ENCODE results near the gene RPL41.
"Not testable (repeated sequence)": the region's sequence is repeated elsewhere in the genome, so short reads cannot be mapped to it uniquely, and the experiment has no call there.

Gene RPL41

DNA sequence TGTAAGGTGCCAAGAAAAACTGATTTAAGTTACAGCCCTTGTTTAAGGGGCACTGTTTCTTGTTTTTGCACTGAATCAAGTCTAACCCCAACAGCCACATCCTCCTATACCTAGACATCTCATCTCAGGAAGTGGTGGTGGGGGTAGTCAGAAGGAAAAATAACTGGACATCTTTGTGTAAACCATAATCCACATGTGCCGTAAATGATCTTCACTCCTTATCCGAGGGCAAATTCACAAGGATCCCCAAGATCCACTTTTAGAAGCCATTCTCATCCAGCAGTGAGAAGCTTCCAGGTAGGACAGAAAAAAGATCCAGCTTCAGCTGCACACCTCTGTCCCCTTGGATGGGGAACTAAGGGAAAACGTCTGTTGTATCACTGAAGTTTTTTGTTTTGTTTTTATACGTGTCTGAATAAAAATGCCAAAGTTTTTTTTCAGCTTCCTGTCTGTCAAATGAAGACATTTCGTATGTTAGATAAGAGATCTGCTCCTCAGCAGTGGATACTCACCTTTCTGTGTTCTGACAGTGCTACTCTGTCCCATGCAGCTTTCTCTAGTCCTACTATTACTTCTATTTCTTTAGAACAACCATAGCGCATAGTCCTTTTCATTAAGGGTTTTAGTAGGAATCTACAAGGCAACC is 13.2 kb upstream of the RPL41 start:
- DNase-seq (ENCODE audit: low read depth in 3 of 3), result no peak

DNA sequence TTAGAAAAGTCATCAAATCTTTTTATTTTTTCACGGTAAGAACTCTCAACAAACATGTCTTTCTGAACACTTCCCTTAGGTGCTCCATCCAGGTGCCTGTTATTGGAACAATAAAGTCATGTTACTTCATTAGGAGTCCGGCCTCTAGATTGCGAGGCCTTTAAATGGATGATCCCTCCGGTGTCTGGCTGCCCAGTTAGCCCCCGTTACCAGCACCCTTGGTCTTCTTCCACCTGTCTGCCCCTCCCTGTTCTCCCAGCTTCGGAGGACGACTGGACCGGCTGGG is 12.7 kb upstream of the RPL41 start:
- no peak for DNase-seq (ENCODE audit: low read depth in 3 of 3)

DNA sequence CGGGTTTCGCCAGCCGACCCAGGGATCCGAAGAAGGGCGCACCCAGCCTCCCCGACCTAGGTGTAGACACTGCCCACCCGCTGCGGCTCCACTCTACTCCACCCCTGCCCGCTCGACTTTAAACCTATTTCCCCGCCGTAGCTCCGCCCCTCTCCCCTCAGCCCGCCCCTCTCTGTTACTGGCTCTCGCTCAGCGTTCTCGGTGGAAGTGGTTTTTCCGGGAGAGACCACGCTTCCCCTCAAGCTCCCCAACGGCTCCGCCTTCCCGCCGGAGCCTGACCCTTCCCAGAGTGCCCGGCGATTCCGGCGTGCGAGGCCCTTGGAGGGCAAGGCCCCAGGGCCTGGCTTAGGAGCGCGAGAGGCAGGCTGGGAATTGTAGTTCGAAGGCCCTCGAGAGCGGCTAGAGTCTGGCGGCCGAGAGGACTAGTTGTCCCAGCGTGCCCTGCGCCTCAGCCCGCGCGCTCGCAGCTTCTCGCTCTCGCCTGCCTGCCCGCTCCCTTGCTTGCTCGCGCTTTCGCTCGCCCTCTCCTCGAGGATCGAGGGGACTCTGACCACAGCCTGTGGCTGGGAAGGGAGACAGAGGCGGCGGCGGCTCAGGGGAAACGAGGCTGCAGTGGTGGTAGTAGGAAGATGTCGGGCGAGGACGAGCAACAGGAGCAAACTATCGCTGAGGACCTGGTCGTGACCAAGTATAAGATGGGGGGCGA is 12.2 kb upstream of the RPL41 start, which contains the start of gene PA2G4:
Gene PA2G4 (plus strand): TSS at position 451 of the 706 bp plus-strand sequence. CDS start 179 bp downstream, at position 630.
- peak; percentile 95 to 99 (median 98) for DNase-seq (ENCODE audit: low read depth in 3 of 3)

DNA sequence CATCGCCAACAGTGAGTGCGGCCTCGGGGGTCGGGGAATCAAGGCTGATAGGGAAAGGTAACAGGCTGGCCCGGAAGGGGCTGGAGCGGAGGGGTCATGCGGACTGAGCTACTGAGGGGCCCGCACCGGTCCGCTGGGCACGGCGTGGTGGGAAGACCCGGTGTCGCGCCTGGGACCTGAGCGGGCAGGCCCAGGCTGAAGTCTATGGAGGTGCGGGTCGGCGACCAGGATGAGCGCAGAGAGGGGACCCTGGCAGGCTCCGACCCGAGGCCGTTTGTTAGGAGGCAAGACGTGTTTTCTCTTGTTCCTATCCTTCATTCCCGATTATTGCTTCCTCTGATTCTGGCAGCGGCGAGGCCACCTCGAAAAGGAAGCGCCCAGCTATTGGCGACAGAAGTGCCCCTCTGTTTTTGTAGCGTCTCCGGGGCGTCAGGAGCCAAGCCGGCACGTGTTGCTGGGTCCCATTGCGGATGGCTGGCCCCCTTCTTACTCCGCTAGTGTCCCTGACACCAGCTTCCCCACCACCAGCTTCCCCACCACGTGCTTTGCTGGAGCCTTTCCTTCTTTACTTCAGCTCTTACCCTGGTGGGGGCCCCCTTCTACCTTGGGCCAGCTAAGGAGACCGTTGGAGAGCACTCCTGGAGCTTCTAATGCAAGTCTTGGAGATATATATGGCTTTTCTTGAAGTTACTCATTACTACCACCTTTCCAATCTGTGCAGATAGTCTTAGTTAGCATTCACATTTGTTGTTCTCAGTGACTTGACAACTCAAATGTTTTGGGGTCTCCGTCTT is 11.4 kb upstream of the RPL41 start:
- DNase-seq (ENCODE audit: low read depth in 3 of 3), result no peak

DNA sequence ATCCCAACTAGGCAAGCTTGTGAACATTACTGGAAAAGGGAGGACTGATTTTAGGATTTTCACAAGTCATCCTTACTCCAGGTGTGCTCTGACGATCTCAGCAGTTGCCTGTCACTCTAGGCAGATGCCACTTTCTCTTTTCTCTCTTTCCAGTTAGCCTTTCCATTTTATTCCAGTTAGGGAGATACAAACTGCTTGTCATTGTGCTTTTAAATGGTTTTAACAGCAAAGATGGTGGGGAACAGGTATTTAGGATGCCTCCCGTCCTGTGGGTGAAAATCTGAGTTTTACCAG is 10.9 kb upstream of the RPL41 start:
- no peak for DNase-seq (ENCODE audit: low read depth in 3 of 3)

DNA sequence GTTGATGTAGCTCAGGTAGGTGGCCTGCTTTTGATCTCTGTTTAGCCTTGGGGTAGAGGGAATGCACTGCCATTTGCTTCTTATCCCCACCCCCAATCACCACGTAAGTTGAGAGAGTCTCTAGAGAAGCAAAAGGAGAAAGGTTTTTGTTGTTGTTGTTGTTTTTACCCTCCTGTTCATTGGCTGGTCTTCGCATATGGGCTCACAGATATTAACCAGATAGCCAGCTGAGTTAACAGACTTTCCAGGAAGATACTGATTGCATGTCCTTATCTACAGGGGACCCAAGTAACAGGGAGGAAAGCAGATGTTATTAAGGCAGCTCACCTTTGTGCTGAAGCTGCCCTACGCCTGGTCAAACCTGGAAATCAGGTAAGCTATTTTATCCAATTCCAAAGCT is 9.2 kb upstream of the RPL41 start:
- DNase-seq (ENCODE audit: low read depth in 3 of 3), result no peak

DNA sequence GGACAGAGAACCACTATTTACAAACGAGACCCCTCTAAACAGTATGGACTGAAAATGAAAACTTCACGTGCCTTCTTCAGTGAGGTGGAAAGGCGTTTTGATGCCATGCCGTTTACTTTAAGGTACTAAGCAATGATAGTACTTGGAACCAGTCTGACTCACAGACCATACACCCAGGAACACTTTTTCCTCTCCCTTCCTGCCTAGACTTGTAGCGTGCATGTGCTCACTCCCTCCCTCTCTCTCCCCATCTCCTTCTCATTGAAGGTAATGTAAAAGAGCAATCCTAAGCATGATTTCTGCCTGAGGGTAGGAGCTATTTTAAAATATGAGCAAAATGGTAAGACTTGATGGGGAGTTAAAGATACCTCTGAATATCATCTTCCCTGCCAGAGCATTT is 5.9 kb upstream of the RPL41 start:
- no peak for DNase-seq (ENCODE audit: low read depth in 3 of 3)

DNA sequence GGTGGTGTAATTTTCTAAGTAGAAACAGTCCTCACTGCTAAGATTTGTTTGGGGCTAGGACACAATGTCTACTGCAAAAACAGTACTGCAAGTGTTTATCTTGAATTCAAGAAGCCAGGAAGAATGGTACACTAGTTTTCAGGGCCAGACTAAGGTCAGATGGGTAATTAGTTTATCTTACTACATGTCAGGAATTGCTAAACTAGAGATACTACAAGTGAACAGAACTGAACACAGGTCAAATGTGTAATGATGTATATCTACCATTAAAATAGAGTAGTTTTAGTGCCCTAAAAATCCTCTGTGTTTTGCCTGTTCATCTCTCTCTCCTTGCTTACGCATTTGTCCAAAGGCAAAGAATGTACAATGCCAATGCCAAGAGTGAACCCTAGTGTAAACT is 2.3 kb upstream of the RPL41 start:
- DNase-seq (ENCODE audit: low read depth in 3 of 3), result no peak

DNA sequence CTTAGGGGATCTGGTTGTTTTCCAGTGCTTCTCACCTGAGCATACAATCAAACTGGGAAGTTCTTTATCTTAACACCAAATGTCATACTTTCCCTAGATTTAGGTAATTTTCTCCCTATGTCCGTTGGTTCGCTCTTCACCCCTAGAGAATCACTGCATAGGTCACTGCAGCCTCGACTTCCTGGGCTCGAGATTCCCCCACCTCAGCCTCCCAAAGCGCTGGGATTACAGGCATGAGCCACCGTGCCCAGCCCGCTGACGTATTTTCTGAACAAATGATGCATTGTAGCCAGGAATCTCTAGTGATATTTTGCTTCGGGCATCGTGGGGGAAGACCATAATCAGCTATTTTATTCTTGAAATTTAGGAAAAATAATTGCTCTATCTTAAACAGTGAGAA is 1.1 kb upstream of the RPL41 start:
- no peak for DNase-seq (ENCODE audit: low read depth in 3 of 3)

DNA sequence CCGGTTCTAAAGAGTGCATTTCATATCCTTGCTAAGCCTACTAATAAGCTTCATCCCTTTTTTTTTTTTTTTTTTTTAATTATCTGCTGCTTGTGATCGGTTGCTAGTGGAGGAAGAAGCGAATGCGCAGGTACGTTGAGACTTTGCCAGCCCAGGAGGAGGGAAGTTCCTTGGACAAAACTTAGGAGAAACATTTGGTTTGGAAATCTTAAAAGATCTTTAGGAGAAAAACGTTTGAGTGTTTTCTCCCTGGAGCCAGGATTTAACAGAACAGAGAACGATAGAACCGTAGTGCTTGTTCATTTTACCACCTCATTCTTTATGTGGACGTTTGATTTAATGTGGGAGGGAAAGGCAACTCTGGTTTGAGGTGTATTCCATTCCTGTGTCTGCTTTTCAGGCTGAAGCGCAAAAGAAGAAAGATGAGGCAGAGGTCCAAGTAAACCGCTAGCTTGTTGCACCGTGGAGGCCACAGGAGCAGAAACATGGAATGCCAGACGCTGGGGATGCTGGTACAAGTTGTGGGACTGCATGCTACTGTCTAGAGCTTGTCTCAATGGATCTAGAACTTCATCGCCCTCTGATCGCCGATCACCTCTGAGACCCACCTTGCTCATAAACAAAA is 761 bp downstream of the RPL41 start:
- not testable (repeated sequence) for DNase-seq (ENCODE audit: low read depth in 3 of 3)

DNA sequence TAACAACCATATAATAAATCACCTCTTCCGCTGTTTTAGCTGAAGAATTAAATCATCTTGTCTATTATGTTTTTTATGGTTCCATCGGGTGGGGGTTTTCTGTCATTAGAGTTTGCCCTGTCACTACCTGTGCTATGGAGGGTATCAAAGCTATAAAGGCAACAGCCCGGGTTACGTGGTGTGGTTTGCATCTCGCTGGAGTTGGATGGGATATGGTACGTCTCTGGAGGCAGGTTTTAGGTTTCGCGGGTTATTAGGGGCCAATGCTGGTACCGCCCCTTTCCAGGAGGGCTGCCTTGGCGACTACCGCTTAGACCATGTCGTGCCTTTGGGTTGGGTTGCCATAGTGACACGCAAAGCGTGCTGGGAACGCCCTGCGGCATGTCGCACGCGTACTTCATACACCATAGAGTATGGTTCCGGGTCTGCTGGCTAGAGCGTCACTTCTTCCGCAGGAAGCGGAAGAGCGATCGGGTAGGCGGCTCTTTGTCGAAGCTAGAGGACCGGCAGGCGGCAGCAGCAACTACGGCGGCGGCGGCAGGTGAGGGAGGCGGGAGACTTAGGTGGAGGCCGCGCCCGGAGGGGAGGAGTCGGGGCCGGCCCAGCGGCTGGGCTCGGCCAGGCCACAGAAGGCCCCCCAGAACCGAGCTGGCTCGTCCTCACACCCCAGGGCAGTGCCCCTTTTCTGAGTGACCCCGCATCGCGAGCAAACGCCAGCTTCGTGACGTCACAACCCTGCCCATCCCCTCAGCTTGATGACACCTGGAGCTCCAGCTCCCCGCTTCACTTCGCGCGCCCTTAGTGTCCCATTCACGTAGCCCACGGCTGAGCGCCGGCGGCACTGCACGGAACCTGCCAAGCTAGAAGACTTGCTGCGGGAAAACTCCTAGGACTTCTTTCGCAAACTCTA is 1.6 kb downstream of the RPL41 start, which contains the start of gene ZC3H10:
Gene ZC3H10 (plus strand): TSS at position 489 of the 910 bp plus-strand sequence. CDS start 2,297 bp downstream, outside the sequence.
- DNase-seq (ENCODE audit: low read depth in 3 of 3), result peak; percentile 94 to 99 (median 97)

DNA sequence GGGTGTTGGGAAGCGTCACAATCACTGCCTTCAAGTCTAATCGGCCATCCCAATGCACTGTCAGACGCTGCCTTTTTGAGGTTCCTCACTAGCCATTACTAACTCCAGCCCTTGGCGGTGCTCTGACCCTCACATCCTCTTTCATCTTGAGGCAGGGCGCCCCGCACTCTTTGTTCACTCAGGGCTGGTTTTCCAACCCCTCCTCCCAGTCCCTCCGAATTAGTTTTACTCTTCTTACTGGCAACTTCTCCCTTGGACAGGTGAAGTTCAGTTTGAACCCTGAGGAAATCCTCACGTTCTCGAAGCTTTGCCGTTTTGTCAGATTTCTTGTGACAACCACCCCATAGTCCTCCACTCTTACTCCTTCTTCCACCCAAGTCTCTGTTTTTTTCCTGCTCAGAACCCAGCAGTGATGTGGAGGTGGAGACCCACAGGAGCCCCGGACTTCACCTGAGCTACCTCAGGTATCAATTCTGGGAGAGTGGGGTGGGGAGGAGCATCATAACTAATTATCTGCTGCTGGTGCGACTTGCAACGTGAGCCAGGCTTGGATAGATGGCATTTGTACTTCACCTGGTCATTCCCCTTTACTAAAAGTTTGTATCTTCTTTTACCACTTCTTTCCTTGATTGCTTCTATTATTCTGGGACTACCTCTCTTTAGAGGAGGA is 2.4 kb downstream of the RPL41 start:
- DNase-seq (ENCODE audit: low read depth in 3 of 3), result no peak

DNA sequence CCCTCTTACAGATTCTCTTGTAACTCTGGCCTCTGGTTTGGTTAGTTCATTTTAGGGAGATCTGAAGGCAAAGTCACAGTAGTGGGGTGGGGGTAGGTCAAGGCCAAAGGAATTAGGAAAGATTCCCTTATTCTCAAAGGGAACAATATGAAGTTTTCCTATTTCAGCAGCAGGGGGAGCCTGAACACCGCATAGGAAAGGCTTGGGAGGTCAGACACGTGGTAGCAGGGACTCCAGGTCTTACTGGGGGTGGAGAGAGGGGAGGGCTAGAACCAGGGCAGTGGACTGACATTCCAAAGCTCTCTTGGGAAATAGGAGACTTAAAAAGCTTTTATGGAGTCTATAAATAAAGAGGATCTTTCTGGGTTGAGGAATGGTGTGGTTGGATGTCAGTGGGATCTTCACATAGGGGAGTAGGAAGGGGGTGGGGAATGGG is 2.9 kb downstream of the RPL41 start:
- DNase-seq (ENCODE audit: low read depth in 3 of 3), result no peak

DNA sequence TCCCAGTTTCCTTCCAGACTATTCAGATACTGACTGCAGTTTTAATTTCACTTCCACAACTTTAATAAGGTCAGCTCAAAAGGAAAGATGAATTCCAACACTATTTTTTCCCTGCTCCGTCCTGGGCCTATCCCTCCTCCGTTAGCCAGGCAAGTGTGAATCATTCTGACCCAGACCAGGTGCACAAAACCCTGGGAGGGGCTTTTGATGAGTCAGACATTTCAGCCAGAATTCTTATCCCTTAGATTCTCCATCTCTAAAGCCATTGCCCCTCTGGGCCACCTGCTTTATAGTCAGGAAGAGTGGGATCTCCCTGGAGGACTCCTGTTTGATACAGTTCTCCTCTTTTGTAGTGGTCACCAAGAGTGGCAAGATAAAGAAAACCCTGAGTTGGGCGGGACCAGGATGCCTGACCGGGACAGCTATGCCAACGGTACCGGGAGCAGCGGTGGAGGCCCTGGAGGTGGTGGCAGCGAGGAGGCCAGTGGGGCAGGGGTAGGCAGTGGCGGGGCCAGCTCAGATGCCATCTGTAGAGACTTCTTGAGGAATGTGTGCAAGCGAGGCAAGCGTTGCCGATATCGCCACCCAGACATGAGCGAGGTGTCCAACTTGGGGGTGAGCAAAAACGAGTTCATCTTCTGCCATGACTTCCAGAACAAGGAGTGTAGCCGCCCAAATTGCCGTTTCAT is 3.9 kb downstream of the RPL41 start:
- no peak for DNase-seq (ENCODE audit: low read depth in 3 of 3)

DNA sequence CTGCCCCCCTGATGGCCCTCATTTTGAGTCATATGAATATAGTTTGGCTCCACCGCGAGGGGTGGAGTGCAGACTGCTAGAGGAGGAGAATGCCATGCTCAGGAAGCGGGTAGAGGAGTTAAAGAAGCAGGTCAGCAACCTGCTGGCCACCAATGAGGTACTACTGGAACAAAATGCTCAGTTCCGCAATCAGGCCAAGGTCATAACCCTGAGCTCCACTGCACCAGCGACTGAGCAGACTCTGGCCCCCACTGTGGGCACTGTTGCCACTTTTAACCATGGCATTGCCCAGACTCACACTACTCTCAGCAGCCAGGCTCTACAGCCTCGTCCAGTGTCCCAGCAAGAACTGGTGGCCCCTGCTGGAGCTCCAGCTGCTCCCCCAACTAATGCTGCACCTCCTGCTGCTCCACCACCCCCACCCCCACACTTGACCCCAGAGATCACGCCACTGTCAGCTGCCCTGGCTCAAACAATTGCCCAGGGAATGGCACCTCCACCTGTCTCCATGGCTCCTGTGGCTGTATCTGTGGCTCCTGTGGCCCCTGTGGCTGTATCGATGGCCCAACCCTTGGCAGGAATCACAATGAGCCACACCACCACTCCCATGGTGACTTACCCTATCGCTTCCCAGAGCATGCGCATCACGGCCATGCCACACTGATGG is 4.9 kb downstream of the RPL41 start:
- DNase-seq (ENCODE audit: low read depth in 3 of 3), result no peak

DNA sequence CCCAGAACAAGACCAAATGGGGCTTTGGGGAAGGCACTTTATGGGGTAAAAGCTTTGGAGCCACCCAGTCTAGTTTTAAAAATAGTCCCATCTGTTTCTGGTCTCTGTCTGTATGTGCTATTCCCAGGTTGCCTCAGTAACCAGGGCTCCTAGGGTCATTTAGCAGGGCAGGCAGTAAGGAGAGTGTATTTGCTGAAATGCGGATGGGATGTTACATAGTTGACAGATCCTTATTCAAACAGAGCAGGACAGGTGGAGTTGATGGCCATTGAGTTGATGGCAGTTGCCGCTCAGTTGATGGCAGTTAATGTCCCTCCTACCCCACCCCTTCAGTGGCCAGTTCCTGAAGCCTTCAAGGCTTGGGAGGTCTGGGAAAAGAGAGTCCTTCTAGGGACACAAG is 6.2 kb downstream of the RPL41 start:
- DNase-seq (ENCODE audit: low read depth in 3 of 3), result no peak

DNA sequence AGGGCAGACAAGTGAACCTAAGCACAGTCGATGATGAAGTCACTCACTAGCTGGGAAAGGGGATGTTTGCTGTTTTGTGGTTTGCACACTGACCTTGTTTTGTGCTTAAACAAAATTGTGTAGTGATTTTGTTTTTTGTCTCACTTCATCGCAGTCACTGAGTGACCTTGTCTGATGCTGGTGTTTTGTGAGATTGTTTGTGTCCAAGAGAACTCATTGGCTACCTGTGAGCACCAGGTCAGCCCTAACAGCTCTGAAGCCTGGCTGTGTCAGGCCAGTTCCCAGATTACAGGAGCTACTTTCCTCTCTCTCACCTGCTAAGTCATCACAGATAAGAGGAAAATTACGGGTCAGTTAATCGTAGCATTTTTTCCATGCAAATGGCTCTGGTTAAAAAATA is 7.7 kb downstream of the RPL41 start:
- no peak for DNase-seq (ENCODE audit: low read depth in 3 of 3)

DNA sequence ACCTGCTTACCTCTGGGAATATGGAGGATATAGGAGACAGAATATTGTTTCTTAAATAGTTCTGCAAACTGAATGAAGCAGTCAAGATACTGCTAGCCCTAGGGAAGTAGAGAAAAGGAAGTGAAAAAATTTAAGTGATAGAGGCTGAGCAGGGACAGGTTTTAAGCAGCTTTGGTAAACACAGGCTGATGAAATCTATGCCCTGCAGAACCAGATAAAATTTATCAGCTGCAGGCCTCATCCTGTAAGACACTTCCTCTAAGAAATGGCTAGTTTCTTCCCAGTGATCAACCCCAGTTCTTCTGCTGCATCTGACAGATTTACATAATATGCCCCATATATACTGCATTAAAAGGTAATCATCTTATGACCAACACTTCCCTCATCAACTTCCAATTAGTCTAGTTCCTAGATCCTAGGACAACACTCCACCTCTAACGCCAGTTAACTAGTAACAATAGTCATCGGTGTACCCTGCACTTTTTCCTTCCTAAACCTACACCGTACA is 10.4 kb downstream of the RPL41 start:
- no peak for DNase-seq (ENCODE audit: low read depth in 3 of 3)

DNA sequence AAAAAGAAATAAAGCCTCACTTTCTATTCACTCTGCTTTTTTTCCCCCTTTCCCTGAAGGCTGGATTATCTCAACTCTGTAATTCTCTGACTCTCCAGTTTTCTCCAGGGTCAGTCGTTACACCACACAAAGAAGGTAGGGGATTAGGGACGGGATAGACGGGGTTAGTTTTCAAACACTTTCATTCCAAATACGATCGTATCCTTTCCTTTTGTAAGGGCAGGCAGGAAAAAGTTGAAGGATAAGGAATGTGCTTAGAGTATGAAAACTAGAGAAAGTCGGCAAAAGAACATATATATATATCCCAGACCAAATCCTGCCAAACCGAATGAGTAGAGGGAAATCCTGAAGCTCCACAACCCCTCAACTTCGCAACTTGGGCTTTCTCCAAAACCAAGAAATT is 11.1 kb downstream of the RPL41 start:
- no peak for DNase-seq (ENCODE audit: low read depth in 3 of 3)
